OCI-LY7 (cell line): ENCODE measurements around the gene CARD6. TPM values are rescaled to one million over a fixed set of nuclear protein-coding genes. Genes with fewer than 3 reads are reported as not detected.

Experiments used
- BruUV-seq: library from RNA; stranded (reverse); fragments of 400-500 nt; replicated peaks from 2 replicates; lab custom pipeline; 2021; lab: Mats Ljungman, UMichigan
- CTCF ChIA-PET: fragments of 300-600 bp; sonication (Branson Sonifier 250); formaldehyde crosslinking; loops from one replicate; lab custom pipeline; 2022; ENCODE audit warnings: antibody characterized with exemption; ENCODE audit not compliant: unreplicated experiment; lab: Charles Lee
- POLR2A ChIA-PET: fragments of 300-600 bp; sonication (Branson Sonifier 250); formaldehyde crosslinking; loops from one replicate; lab custom pipeline; 2022; ENCODE audit warnings: antibody characterized with exemption; lab: Charles Lee
- DNase-seq: peaks from one replicate; pipeline ENCODE4 v3.0.0-alpha.2; 2015; ENCODE audit warnings: low spot score
- H2AFZ ChIP-seq: fragments of 200-600 bp; sonication (generic), shearing (Covaris generic); 2 replicates; pipeline ENCODE4 v1.6.1; 2014; ENCODE audit warnings: mild to moderate bottlenecking, antibody characterized with exemption, low read length, moderate library complexity
- H3K27ac ChIP-seq: fragments of 200-600 bp; sonication (generic); 2 replicates; pipeline ENCODE4 v1.5.1; 2014; ENCODE audit warnings: mixed run types, low read depth, mild to moderate bottlenecking, moderate library complexity, low read length, inconsistent platforms; ENCODE audit not compliant: poor library complexity, severe bottlenecking
- H3K36me3 ChIP-seq: fragments of 200-600 bp; sonication (generic); 2 replicates; pipeline ENCODE4 v1.6.1; 2014; ENCODE audit warnings: mild to moderate bottlenecking, antibody characterized with exemption, low read length, moderate library complexity, mixed read lengths; ENCODE audit not compliant: insufficient read depth
- H3K4me1 ChIP-seq: fragments of 200-600 bp; sonication (generic); 2 replicates; pipeline ENCODE4 v1.5.1; 2014; ENCODE audit warnings: mild to moderate bottlenecking, low read length; ENCODE audit not compliant: insufficient read depth, poor library complexity, severe bottlenecking
- H3K4me2 ChIP-seq: fragments of 200-600 bp; sonication (generic); 2 replicates; pipeline ENCODE4 v1.6.1; 2014; ENCODE audit warnings: mild to moderate bottlenecking, low read length
- H3K4me3 ChIP-seq: fragments of 200-600 bp; sonication (generic); 2 replicates; pipeline ENCODE4 v1.5.1; 2014; ENCODE audit warnings: mild to moderate bottlenecking, low read depth, low read length; ENCODE audit not compliant: poor library complexity, severe bottlenecking
- H3K79me2 ChIP-seq: fragments of 200-600 bp; sonication (generic); 2 replicates; pipeline ENCODE4 v1.6.1; 2016; ENCODE audit warnings: low read depth, mild to moderate bottlenecking, low read length, moderate library complexity, mixed read lengths; ENCODE audit not compliant: insufficient read depth
- H3K9me2 ChIP-seq: fragments of 200-600 bp; sonication (generic); 2 replicates; pipeline ENCODE4 v1.6.1; 2016; ENCODE audit warnings: mild to moderate bottlenecking, low read length, mixed read lengths; ENCODE audit not compliant: insufficient read depth
- H3K9me3 ChIP-seq: fragments of 200-600 bp; sonication (generic); 2 replicates; pipeline ENCODE4 v1.6.1; 2014; ENCODE audit warnings: mild to moderate bottlenecking, mixed run types, low read length, mixed read lengths
- H4K20me1 ChIP-seq: fragments of 200-600 bp; sonication (generic); 2 replicates; pipeline ENCODE4 v1.6.1; 2014; ENCODE audit warnings: mild to moderate bottlenecking, antibody characterized with exemption, low read length, moderate library complexity, mixed read lengths; ENCODE audit not compliant: insufficient read depth
- CTCF ChIP-seq: fragments of 200-600 bp; sonication (generic); conservative IDR thresholded peaks from 2 replicates; pipeline ENCODE4 v1.5.1; 2014; ENCODE audit warnings: mild to moderate bottlenecking, antibody characterized with exemption, low read length, moderate library complexity, mixed read lengths
- EZH2phosphoT487 ChIP-seq: fragments of 200-600 bp; sonication (generic); IDR thresholded peaks from 2 replicates; pipeline ENCODE4 v1.6.1; 2018; ENCODE audit warnings: low read depth, borderline replicate concordance, mild to moderate bottlenecking, mixed run types, antibody characterized with exemption, low read length, moderate library complexity, mixed read lengths
- intact Hi-C: fragments of 100-400 bp; cut with micrococcal nuclease; formaldehyde crosslinking; loops from one replicate; pipeline ENCODE4 v1.10.0; 2022; ENCODE audit not compliant: unreplicated experiment
- total RNA-seq, 2 experiments: library from RNA; depleted of rRNA in 1 of 2; stranded (reverse); fragments of >200 nt in 1 of 2; shearing (Covaris generic) in 1 of 2; gene quantifications; 2 replicates each; pipeline ENCODE4 v1.2.3, GENCODE V29; 2014 to 2022

CARD6 gene
- total RNA-seq, 2 experiments from 2014 or later = 0.53 to 1.1 TPM

DNA sequence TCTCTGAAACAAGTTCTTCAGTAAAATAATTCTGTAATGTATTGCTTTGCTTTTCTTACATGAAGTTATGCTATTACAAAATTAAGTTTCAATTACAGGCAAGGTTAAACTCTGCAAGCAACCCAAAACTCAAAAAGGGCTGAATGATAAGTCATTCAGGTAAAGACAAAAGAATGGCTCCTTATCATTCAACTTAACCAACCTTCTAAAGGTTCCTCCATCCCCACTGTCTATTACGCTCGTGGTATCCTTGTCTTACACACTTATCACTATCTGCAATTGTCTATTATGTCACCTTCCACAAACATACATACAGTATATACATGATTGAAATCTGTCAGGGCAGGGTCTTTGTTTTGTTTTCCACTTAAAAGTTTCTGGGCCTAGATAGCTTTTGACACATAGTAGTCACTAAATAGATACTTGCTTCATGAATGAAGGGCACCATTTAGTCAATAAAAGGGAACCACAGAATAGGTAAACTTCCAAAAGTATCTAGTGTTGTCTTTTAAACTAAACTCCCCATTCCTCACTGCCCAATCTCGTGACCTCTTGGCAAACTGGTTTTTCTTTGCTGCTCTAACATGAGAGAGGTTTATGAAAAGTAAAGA, 13.0 kb upstream of the CARD6 start:
- Histone ChIP-seq H3K9me3 (no peaks in the 10 kb centered on the region), H3K4me3 (no peak overlapping the region), H2AFZ (no peak overlapping the region), H3K79me2 (peaks cover 36% of the 10 kb centered on the region), H3K9me2 (no peaks in the 10 kb centered on the region), H3K4me2 (no peak overlapping the region), H3K4me1 (peaks cover 16% of the 10 kb centered on the region), H3K36me3 (peaks cover 94% of the 10 kb centered on the region), H4K20me1 (peaks cover 55% of the 10 kb centered on the region), H3K27ac (no peak overlapping the region)
- no peak for DNase-seq
- BruUV-seq = no TSS peak
- ChIA-PET CTCF (no interaction called here), POLR2A (interaction anchor here (1.4 kb wide), 1 partner anchor 13 kb away, joined by 4 read pairs; the partner anchor contains the start of gene CARD6)
- TF ChIP-seq EZH2phosphoT487 (no peak), CTCF (no peak)
- intact Hi-C loops = no loop called here

- CTCF ChIA-PET = no interaction called here
- POLR2A ChIA-PET = interaction anchor here (1.2 to 1.4 kb wide), 2 partner anchors 12 to 17 kb away, joined by 3 to 4 read pairs; partner anchors contain the start of gene CARD6
- no TSS peak for BruUV-seq
- H3K4me3 ChIP-seq = no peak overlapping the region
- H2AFZ ChIP-seq = no peak overlapping the region
- peaks cover 63% of the 10 kb centered on the region for H4K20me1 ChIP-seq
- H3K9me2 ChIP-seq = no peaks in the 10 kb centered on the region
- no peak overlapping the region for H3K4me2 ChIP-seq
- TF ChIP-seq CTCF (no peak), EZH2phosphoT487 (no peak)
- intact Hi-C loops = no loop called here
- DNase-seq = no peak
- H3K27ac ChIP-seq = no peak overlapping the region
- peaks cover 99% of the 10 kb centered on the region for H3K36me3 ChIP-seq
- H3K9me3 ChIP-seq = no peaks in the 10 kb centered on the region
- peaks cover 23% of the 10 kb centered on the region for H3K4me1 ChIP-seq
- H3K79me2 ChIP-seq = peaks cover 44% of the 10 kb centered on the region
Measured at GRCh38 chr5:40828690-40829661, 12.2 kb upstream of the CARD6 start.
